GM23248 (cell line): ENCODE data around the gene DIP2C.
"Not testable (repeated sequence)": the region's sequence is repeated elsewhere in the genome, so short reads cannot be mapped to it uniquely, and the experiment has no call there.

Experiments used
- EZH2 ChIP-seq: fragments of 200-600 bp; sonication (generic); IDR thresholded peaks from 2 replicates; pipeline ENCODE4 v1.6.1; 2018; ENCODE audit warnings: antibody characterized with exemption, mild to moderate bottlenecking; ENCODE audit not compliant: insufficient read depth, poor library complexity, severe bottlenecking
- EZH2phosphoT487 ChIP-seq: fragments of 200-600 bp; sonication (generic); IDR thresholded peaks from 2 replicates; pipeline ENCODE4 v1.6.1; 2018; ENCODE audit warnings: antibody characterized with exemption, moderate library complexity, mild to moderate bottlenecking, low read depth; ENCODE audit not compliant: insufficient read depth

GRCh38 chr10:678662-679005 is 10.8 kb downstream of the DIP2C start:
- TF ChIP-seq EZH2, EZH2phosphoT487: not testable (repeated sequence)
